Right lobe of liver (tissue), 4 donors: ENCODE results near the gene PFAS.

Experiments
- CTCF ChIP-seq, 4 donors: fragments of 200-600 bp in 3 of 4; fragments of 450-650 bp in 1 of 4; IDR thresholded peaks; one replicate each; pipeline versions ENCODE4 v1.5.1 to v1.8.0; 2016 to 2022; ENCODE audit warnings: antibody characterized with exemption in 4 of 4, mild to moderate bottlenecking in 2 of 4
- POLR2A ChIP-seq: fragments of 450-650 bp; IDR thresholded peaks from one replicate; pipeline ENCODE4 v1.6.1; 2017; ENCODE audit warnings: antibody characterized with exemption, mild to moderate bottlenecking
- donor health status: DM: no; HTN: no; CAD: no.
- donor health status: DM: no; HTN: no; CAD: no.
- donor health status: DM: no; HTN: yes; CAD: no.

- TF ChIP-seq CTCF (IDR thresholded peaks at IDR 0.05), result no peak
- TF ChIP-seq POLR2A, result no peak
These were observed 23.9 kb upstream of the PFAS start for GRCh38 chr17:8224891-8225812.
